ENCODE measurements around the gene CA11. TPM values are rescaled to one million over a fixed set of nuclear protein-coding genes. Genes with fewer than 3 reads are reported as not detected.
A peak's percentile ranks its signal among the peaks of the same experiment; 100 is the strongest.

The CA11 gene
- total and polyA plus RNA-seq, 9 of the 15 experiments (the other 6 are each of a cell fraction or from before 2014, with no cell fraction given): 2.9 to 19.9 (median 8.3) TPM

DNA sequence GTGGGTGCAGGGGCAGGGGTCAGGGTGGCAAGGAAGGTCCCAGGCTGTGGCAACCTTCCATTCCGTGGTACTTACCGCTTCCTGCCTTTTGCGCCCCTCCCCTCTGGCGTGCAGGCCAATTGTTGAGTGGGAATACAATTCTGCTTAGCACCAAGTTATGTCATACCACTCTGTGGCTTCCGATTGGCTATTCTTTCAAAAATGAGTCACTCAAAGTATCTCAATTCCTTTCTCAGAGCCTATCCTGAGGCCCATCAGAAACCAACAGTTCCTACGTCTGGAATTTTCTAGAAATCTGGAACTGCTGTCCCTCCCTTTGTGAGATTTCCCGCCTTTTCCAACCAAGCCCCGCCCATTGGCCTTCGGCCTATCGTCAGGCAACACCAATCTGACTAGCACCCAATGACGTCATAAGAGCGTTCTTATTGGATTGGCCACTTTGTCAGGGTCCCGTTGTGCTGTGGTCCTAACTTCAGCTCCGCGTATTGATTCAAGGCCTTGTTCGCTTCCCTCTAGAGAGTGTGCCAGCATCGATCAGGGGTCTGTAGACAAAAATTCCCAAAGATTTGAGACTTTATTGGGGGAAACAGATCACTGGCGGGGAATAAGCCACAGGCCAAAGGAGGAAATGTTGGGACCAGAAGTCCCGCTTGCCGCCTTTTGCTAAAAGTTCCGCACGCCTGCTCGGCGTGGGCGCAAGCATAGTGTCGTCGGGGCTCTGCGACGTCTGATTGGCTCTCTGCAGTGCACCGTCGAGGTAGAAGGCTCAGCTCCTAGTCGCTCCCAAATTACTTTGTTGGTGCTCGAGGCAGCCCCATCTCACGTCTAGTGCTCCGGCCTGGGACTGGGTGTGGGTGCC is 15.1 kb upstream of the CA11 start (continued):
- no peak for TF ChIP-seq ZC3H8 (IDR thresholded peaks at IDR 0.05)
- TF ChIP-seq ZBTB17 (CRISPR knock-in tag; IDR thresholded peaks at IDR 0.05): no peak
- 0 out of 2 replicates have a peak, but pooled peaks have one; percentile 53 for TF ChIP-seq ZNF76 (CRISPR knock-in tag; IDR thresholded peaks at IDR 0.05; ENCODE audit: borderline replicate concordance)
- TF ChIP-seq RFX1 (IDR thresholded peaks at IDR 0.05): peak; percentile 79
- TF ChIP-seq GABPA (tag; conservative IDR thresholded peaks at IDR 0.05; ENCODE audit: low read depth): 0 out of 2 replicates have a peak, but pooled peaks have one; percentile 34
- TF ChIP-seq, protein P1, sequence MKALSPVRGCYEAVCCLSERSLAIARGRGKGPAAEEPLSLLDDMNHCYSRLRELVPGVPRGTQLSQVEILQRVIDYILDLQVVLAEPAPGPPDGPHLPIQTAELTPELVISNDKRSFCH (CRISPR knock-in tag; IDR thresholded peaks at IDR 0.05): no peak
- TF ChIP-seq, protein P1 (tag; IDR thresholded peaks at IDR 0.05): no peak
- TF ChIP-seq MECOM (CRISPR knock-in tag; IDR thresholded peaks at IDR 0.05): no peak
- TF ChIP-seq NRF1 (conservative IDR thresholded peaks at IDR 0.05 in 1 of 2, IDR thresholded peaks at IDR 0.05 in 1 of 2): peak; percentile 38 to 41; a peak in 2 of 4 replicates
- peak; percentile 86 for TF ChIP-seq EP400 (IDR thresholded peaks at IDR 0.05)
- no peak for TF ChIP-seq ZNF449 (CRISPR knock-in tag; IDR thresholded peaks at IDR 0.05)
- 0 out of 2 replicates have a peak, but pooled peaks have one; percentile 49 for TF ChIP-seq E2F4 (CRISPR knock-in tag; IDR thresholded peaks at IDR 0.05; ENCODE audit: low read depth)
- no peak for TF ChIP-seq SMARCC2 (IDR thresholded peaks at IDR 0.05; ENCODE audit: low read depth)
- TF ChIP-seq E2F6 (IDR thresholded peaks at IDR 0.05; ENCODE audit: borderline replicate concordance in 1 of 2, extremely low read depth in 1 of 2, insufficient read depth in 1 of 2, insufficient read length in 1 of 2, low read depth in 1 of 2, low read length in 1 of 2, poor library complexity in 1 of 2, severe bottlenecking in 1 of 2): peak in 1 of 2 experiments; percentile 85
- TF ChIP-seq, protein P2, sequence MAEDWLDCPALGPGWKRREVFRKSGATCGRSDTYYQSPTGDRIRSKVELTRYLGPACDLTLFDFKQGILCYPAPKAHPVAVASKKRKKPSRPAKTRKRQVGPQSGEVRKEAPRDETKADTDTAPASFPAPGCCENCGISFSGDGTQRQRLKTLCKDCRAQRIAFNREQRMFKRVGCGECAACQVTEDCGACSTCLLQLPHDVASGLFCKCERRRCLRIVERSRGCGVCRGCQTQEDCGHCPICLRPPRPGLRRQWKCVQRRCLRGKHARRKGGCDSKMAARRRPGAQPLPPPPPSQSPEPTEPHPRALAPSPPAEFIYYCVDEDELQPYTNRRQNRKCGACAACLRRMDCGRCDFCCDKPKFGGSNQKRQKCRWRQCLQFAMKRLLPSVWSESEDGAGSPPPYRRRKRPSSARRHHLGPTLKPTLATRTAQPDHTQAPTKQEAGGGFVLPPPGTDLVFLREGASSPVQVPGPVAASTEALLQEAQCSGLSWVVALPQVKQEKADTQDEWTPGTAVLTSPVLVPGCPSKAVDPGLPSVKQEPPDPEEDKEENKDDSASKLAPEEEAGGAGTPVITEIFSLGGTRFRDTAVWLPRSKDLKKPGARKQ (CRISPR knock-in tag; IDR thresholded peaks at IDR 0.05): peak; percentile 94
- peak; percentile 100 for TF ChIP-seq ATF7 (IDR thresholded peaks at IDR 0.05)
- TF ChIP-seq CXXC5 (CRISPR knock-in tag; IDR thresholded peaks at IDR 0.05): peak; percentile 47; the same call in 1 of the 2 replicates
- peak; percentile 24 for TF ChIP-seq TBP (optimal IDR thresholded peaks at IDR 0.05; ENCODE audit: low read depth, low read length)
- TF ChIP-seq MTA1 (IDR thresholded peaks at IDR 0.05; ENCODE audit: borderline replicate concordance): 0 out of 2 replicates have a peak, but pooled peaks have one; percentile 64
- peak; percentile 94 for TF ChIP-seq JUN (IDR thresholded peaks at IDR 0.05; ENCODE audit: borderline replicate concordance, low read depth, low read length)
- TF ChIP-seq JUN (CRISPR knock-in tag; IDR thresholded peaks at IDR 0.05; ENCODE audit: borderline replicate concordance): no peak

Data from K562 (cell line).